Mucosa of stomach (tissue), 1 donor: ENCODE results near the gene NRL.

Experiments used
- H3K27me3 ChIP-seq: one replicate; pipeline ENCODE4 v1.7.0; 2013; ENCODE audit warnings: mild to moderate bottlenecking, low read length; ENCODE audit not compliant: control insufficient read depth, insufficient read depth
- H3K36me3 ChIP-seq: one replicate; pipeline ENCODE4 v1.7.0; 2013; ENCODE audit warnings: low read length; ENCODE audit not compliant: control insufficient read depth, insufficient read depth
- H3K4me1 ChIP-seq: one replicate; pipeline ENCODE4 v1.7.0; 2013; ENCODE audit warnings: mild to moderate bottlenecking, low read length; ENCODE audit not compliant: control insufficient read depth, insufficient read depth
- H3K4me3 ChIP-seq: one replicate; pipeline ENCODE4 v1.7.0; 2013; ENCODE audit warnings: low read length
- H3K9ac ChIP-seq: one replicate; pipeline ENCODE4 v1.7.0; 2013; ENCODE audit warnings: mild to moderate bottlenecking, low read length, moderate library complexity
- H3K9me3 ChIP-seq: one replicate; pipeline ENCODE4 v1.7.0; 2013; ENCODE audit warnings: mild to moderate bottlenecking, low read length, moderate library complexity; ENCODE audit not compliant: control insufficient read depth
- donor health status: Pancreatic carcinoma.

The NRL gene

DNA sequence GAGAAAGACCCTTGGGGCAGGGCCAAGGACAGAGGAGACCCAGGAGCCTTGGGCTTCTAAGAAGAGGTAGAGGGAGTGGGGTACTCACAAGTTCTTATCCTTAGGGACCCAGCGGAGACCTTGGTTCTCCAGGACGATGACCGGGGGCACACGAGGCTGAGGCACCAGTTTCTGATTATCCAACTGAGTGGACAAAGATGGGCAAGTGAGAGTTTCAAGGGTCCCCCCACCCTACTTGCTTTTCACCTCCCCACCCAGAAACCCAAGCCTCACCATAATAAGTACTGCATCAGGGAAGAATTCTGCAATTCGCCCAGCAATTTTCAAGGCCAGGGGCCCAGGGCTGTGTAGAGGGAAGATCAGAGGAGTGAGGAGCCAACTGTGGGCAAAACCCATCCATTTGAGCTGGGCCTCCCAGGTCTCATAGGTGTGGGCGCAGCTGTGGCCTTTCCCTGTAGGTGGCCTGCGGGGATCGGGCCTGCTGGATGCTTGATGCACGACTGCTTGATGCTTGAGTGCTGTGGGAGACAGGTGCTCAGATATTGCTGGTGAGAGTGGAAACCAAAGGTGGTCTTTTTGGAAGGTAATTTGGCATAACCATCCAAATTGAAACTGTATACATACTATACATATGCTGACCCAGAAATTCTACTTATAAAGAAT, 24.7 kb upstream of the NRL start:
- Histone ChIP-seq H3K4me3 (no peak overlapping the region), H3K36me3 (peaks cover 9% of the 10 kb centered on the region), H3K27me3 (no peaks in the 10 kb centered on the region), H3K9me3 (no peaks in the 10 kb centered on the region), H3K9ac (no peak overlapping the region), H3K4me1 (peaks cover 32% of the 10 kb centered on the region)

DNA sequence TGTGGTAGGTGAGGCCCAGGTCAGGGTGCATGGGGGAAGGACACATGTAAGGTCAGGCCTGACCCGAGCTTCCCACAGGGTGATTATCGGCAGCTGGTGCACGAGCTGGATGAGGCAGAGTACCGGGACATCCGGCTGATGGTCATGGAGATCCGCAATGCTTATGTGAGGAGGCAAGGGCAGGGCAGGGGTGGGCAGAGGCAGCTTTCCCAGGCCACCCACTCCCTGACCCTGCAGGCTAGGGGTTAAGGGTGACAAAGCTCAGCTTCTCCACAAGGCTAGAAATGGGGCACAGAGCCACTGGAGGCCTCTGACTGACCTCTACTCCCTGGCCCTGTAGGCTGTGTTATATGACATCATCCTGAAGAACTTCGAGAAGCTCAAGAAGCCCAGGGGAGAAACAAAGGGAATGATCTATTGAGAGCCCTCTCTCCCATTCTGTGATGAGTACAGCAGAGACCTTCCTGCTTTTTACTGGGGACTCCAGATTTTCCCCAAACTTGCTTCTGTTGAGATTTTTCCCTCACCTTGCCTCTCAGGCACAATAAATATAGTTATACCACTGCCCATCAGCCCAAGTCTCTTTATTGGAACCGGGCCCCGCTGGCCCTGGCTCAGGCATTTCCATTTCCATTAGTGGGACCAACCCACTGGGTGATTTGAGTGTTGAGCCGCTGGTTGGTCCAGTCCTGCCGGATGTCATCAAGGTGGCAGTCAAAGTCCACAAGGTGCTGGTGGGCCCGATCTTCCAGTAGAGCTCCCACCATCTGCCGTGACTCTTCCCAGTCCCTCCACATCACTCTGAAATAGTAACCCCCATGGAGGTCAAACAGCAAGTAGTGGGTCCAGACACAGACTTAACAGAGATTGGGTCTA, 23.9 kb upstream of the NRL start:
- no peak overlapping the region for H3K9ac ChIP-seq
- no peaks in the 10 kb centered on the region for H3K27me3 ChIP-seq
- H3K9me3 ChIP-seq: no peaks in the 10 kb centered on the region
- H3K36me3 ChIP-seq: peaks cover 3% of the 10 kb centered on the region
- H3K4me1 ChIP-seq: peaks cover 32% of the 10 kb centered on the region
- H3K4me3 ChIP-seq: no peak overlapping the region

GRCh38 chr14:24137529-24138395, 23.0 kb upstream of the NRL start:
- Histone ChIP-seq H3K9ac (no peak overlapping the region), H3K36me3 (no peaks in the 10 kb centered on the region), H3K27me3 (no peaks in the 10 kb centered on the region), H3K4me1 (peaks cover 32% of the 10 kb centered on the region), H3K4me3 (no peak overlapping the region), H3K9me3 (no peaks in the 10 kb centered on the region)

GRCh38 chr14:24136684-24137528, 22.2 kb upstream of the NRL start:
- Histone ChIP-seq H3K9me3 (no peaks in the 10 kb centered on the region), H3K36me3 (no peaks in the 10 kb centered on the region), H3K4me3 (peak overlapping the region; percentile 33), H3K27me3 (no peaks in the 10 kb centered on the region), H3K4me1 (peaks cover 31% of the 10 kb centered on the region), H3K9ac (peak overlapping the region; percentile 87)

- no peaks in the 10 kb centered on the region for H3K36me3 ChIP-seq
- peak within 1 kb of the TSS; percentile 87 for H3K9ac ChIP-seq
- H3K9me3 ChIP-seq: no peaks in the 10 kb centered on the region
- peak within 1 kb of the TSS; percentile 33 for H3K4me3 ChIP-seq
- peaks cover 29% of the 10 kb centered on the region for H3K4me1 ChIP-seq
- H3K27me3 ChIP-seq: no peaks in the 10 kb centered on the region
These were observed 21.3 kb upstream of the NRL start, which contains the start of gene PSME1 for GRCh38 chr14:24135834-24136683. PSME1 (plus strand) TSS chr14:24136194; CDS start chr14:24136263, 69 bp downstream.

GRCh38 chr14:24135584-24135833, 20.8 kb upstream of the NRL start:
- peak overlapping the region; percentile 67 for H3K9ac ChIP-seq
- peaks cover 29% of the 10 kb centered on the region for H3K4me1 ChIP-seq
- no peaks in the 10 kb centered on the region for H3K27me3 ChIP-seq
- H3K4me3 ChIP-seq: peak overlapping the region; percentile 20
- H3K36me3 ChIP-seq: no peaks in the 10 kb centered on the region
- no peaks in the 10 kb centered on the region for H3K9me3 ChIP-seq

GRCh38 chr14:24133735-24134134, 19.0 kb upstream of the NRL start:
- Histone ChIP-seq H3K9me3 (no peaks in the 10 kb centered on the region), H3K27me3 (no peaks in the 10 kb centered on the region), H3K9ac (no peak overlapping the region), H3K4me1 (peaks cover 24% of the 10 kb centered on the region), H3K36me3 (no peaks in the 10 kb centered on the region), H3K4me3 (no peak overlapping the region)

DNA sequence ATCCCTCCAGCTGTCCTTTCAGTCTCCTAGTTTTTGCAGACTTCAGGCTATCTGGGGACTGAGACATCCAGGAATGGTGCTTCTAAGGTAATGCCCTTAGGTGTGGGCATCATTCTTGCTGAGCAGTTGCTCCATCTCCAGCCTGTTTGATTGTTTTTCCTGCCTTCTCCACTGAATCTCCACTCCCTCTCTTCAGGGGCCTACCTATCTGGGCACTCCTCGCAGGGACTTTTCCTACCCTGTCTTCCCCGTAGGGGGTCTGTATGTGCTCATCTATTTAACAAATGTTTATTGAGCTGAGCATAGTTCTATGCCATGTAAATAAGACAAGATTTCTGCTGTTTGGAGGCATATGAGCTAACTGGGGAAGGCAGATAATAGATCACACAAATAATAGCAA, 18.2 kb upstream of the NRL start:
- Histone ChIP-seq H3K9ac (no peak overlapping the region), H3K36me3 (no peaks in the 10 kb centered on the region), H3K9me3 (no peaks in the 10 kb centered on the region), H3K27me3 (no peaks in the 10 kb centered on the region), H3K4me3 (no peak overlapping the region), H3K4me1 (peaks cover 22% of the 10 kb centered on the region)

DNA sequence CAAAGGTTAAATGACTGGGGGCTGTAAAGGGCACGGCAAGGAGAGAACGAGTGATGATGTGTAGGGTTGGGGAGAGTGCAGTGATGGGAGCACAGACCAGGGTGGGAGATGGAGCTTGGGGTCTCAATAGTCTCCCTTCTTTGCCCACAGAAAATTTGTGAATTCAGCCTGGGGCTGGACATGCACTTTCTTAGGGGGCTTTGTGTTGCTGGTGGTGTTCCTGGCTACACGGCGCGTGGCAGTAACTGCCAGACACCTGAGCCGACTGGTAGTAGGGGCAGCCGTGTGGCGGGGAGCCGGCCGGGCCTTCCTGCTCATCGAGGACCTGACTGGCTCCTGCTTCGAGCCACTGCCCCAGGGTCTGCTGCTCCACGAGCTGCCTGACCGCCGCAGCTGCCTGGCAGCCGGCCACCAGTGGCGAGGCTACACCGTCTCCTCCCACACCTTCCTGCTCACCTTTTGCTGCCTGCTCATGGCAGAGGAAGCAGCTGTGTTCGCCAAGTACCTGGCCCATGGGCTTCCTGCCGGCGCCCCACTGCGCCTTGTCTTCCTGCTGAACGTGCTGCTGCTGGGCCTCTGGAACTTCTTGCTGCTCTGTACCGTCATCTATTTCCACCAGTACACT, 17.4 kb upstream of the NRL start:
- Histone ChIP-seq H3K27me3 (no peaks in the 10 kb centered on the region), H3K9ac (no peak overlapping the region), H3K4me1 (peaks cover 14% of the 10 kb centered on the region), H3K36me3 (no peaks in the 10 kb centered on the region), H3K4me3 (no peak overlapping the region), H3K9me3 (no peaks in the 10 kb centered on the region)

GRCh38 chr14:24131549-24131966, 16.8 kb upstream of the NRL start:
- Histone ChIP-seq H3K27me3 (no peaks in the 10 kb centered on the region), H3K36me3 (no peaks in the 10 kb centered on the region)

More at GRCh38 chr14:24131549-24131966, 16.8 kb upstream of the NRL start:
- H3K9me3 ChIP-seq: no peaks in the 10 kb centered on the region
- H3K9ac ChIP-seq: no peak overlapping the region
- peaks cover 8% of the 10 kb centered on the region for H3K4me1 ChIP-seq
- H3K4me3 ChIP-seq: no peak overlapping the region
